CD14-positive monocyte (primary cell): ENCODE data around the gene ADAMTS15. TPM values are rescaled to one million over a fixed set of nuclear protein-coding genes. Genes with fewer than 3 reads are reported as not detected.

Experiments
- DNase-seq, 3 donors: peaks; one replicate each; pipeline ENCODE4 v3.0.0-alpha.2; 2011 to 2022
- H2AFZ ChIP-seq: 2 replicates; pipeline ENCODE4 v1.6.0; 2012; ENCODE audit warnings: mild to moderate bottlenecking, low read depth, low read length, inconsistent platforms; ENCODE audit not compliant: insufficient read depth, poor library complexity, severe bottlenecking
- H3K27ac ChIP-seq, 2 donors: 1 replicate in 1 of 2; 2 replicates in 1 of 2; pipeline ENCODE4 v1.5.1; 2012 to 2013; ENCODE audit warnings: low read length in 2 of 2, control low read depth in 1 of 2, inconsistent platforms in 1 of 2, low read depth in 1 of 2, mild to moderate bottlenecking in 1 of 2
- H3K27me3 ChIP-seq, 2 donors: one replicate each; pipeline versions ENCODE4 v1.6.0 to v1.6.1; 2011 to 2013; ENCODE audit warnings: low read length in 2 of 2; ENCODE audit not compliant: control insufficient read depth in 2 of 2, insufficient read depth in 2 of 2
- H3K36me3 ChIP-seq, 2 donors: replicated peaks in 1 of 2; 1 replicate in 1 of 2; 2 replicates in 1 of 2; pipeline versions ENCODE4 v1.5.1 to v1.6.1; 2012 to 2013; ENCODE audit warnings: low read length in 2 of 2, control low read depth in 1 of 2, inconsistent platforms in 1 of 2, mild to moderate bottlenecking in 1 of 2; ENCODE audit not compliant: insufficient read depth in 2 of 2, control insufficient read depth in 1 of 2
- H3K4me1 ChIP-seq, 2 donors: 1 replicate in 1 of 2; 2 replicates in 1 of 2; pipeline versions ENCODE4 v1.5.1 to v1.6.1; 2012 to 2013; ENCODE audit warnings: low read length in 2 of 2, control low read depth in 1 of 2, inconsistent platforms in 1 of 2, mild to moderate bottlenecking in 1 of 2, moderate library complexity in 1 of 2; ENCODE audit not compliant: insufficient read depth in 2 of 2, control insufficient read depth in 1 of 2
- H3K4me2 ChIP-seq: replicated peaks from 2 replicates; pipeline ENCODE3; 2012; ENCODE audit warnings: low read length, moderate library complexity, mild to moderate bottlenecking; ENCODE audit not compliant: poor library complexity, severe bottlenecking; ENCODE audit errors: extremely low read depth
- H3K4me3 ChIP-seq, 3 experiments: fragments of 200-600 bp in 1 of 3; sonication (generic) in 1 of 3; replicated peaks in 1 of 3; 1 replicate in 2 of 3; 2 replicates in 1 of 3; pipeline ENCODE4 v1.5.1; 2011 to 2013; ENCODE audit warnings: low read length in 3 of 3, mild to moderate bottlenecking in 3 of 3, control low read depth in 2 of 3, low read depth in 2 of 3, inconsistent platforms in 1 of 3, moderate library complexity in 1 of 3
- H3K79me2 ChIP-seq: 2 replicates; pipeline ENCODE4 v1.6.0; 2012; ENCODE audit warnings: mild to moderate bottlenecking, control low read depth, inconsistent platforms, low read length, moderate library complexity; ENCODE audit not compliant: insufficient read depth
- H3K9ac ChIP-seq: 2 replicates; pipeline ENCODE4 v1.6.0; 2017; ENCODE audit warnings: low read length, mild to moderate bottlenecking; ENCODE audit not compliant: insufficient read depth, poor library complexity, severe bottlenecking
- H3K9me3 ChIP-seq, 2 donors: replicated peaks in 1 of 2; 1 replicate in 1 of 2; 2 replicates in 1 of 2; pipeline versions ENCODE4 v1.5.1 to v1.6.1; 2012 to 2013; ENCODE audit warnings: low read length in 2 of 2, control low read depth in 1 of 2; ENCODE audit not compliant: control insufficient read depth in 1 of 2, insufficient read depth in 1 of 2
- H4K20me1 ChIP-seq: 2 replicates; pipeline ENCODE4 v1.6.0; 2012; ENCODE audit warnings: mild to moderate bottlenecking, low read length, control low read depth, moderate library complexity; ENCODE audit not compliant: insufficient read depth
- H3K27ac Mint-ChIP-seq, 7 donors: one replicate each; pipeline ENCODE4 v1.8.0; 2020; ENCODE audit warnings: mild to moderate bottlenecking in 7 of 7, mixed read lengths in 7 of 7, moderate library complexity in 6 of 7, inconsistent platforms in 2 of 7
- H3K27me3 Mint-ChIP-seq, 3 donors: one replicate each; pipeline ENCODE4 v1.8.0; 2021 to 2022; ENCODE audit warnings: low read depth in 3 of 3, mild to moderate bottlenecking in 3 of 3, mixed read lengths in 3 of 3, moderate library complexity in 3 of 3, inconsistent platforms in 1 of 3
- H3K36me3 Mint-ChIP-seq, 2 donors: one replicate each; pipeline ENCODE4 v1.8.0; 2020; ENCODE audit warnings: mixed read lengths in 2 of 2, inconsistent platforms in 1 of 2, mild to moderate bottlenecking in 1 of 2
- H3K4me1 Mint-ChIP-seq: one replicate; pipeline ENCODE4 v1.8.0; 2020; ENCODE audit warnings: mild to moderate bottlenecking, mixed read lengths
- H3K4me3 Mint-ChIP-seq, 2 donors: one replicate each; pipeline ENCODE4 v1.8.0; 2020; ENCODE audit warnings: mild to moderate bottlenecking in 2 of 2, mixed read lengths in 2 of 2, moderate library complexity in 1 of 2
- H3K9me3 Mint-ChIP-seq, 7 donors: one replicate each; pipeline ENCODE4 v1.8.0; 2020 to 2022; ENCODE audit warnings: mixed read lengths in 7 of 7, mild to moderate bottlenecking in 6 of 7, moderate library complexity in 6 of 7, inconsistent platforms in 2 of 7
- CTCF ChIP-seq: fragments of 200-600 bp; IDR thresholded peaks from one replicate; pipeline ENCODE4 v1.8.0; 2022; ENCODE audit warnings: antibody characterized with exemption, mild to moderate bottlenecking
- WGBS: methylation state at CpG from one replicate; pipeline ENCODE4 v1.1.5; 2013; ENCODE audit warnings: missing lambda C conversion rate; ENCODE audit not compliant: insufficient coverage; 5-methylcytosine and 5-hydroxymethylcytosine counted together
- intact Hi-C, 2 donors: fragments of 100-400 bp; cut with micrococcal nuclease; formaldehyde crosslinking; loops; one replicate each; pipeline versions ENCODE4 v1.15.0 to v1.15.1; 2023
- polyA plus RNA-seq, 3 donors: library from polyadenylated mRNA; depleted of rRNA in 1 of 3; unstranded in 2 of 3; stranded (reverse) in 1 of 3; fragments of 300-500 nt in 2 of 3; fragments of >200 nt in 1 of 3; fragmentation: Illumina TruSeq in 2 of 3; gene quantifications; 1 replicate in 2 of 3; 2 replicates in 1 of 3; pipeline ENCODE4 v1.2.3, GENCODE V29; 2012 to 2021

Gene ADAMTS15
- polyA plus RNA-seq, 3 donors = not detected

- Mint-ChIP-seq H3K4me3 (no peak overlapping the region), H3K9me3 (no peaks in the 10 kb centered on the region), H3K27ac (peak overlapping the region in 1 of 7 donors; percentile 2), H3K4me1 (no peaks in the 10 kb centered on the region), H3K36me3 (no peaks in the 10 kb centered on the region), H3K27me3 (peaks cover 0 to 1% (median 0%) of the 10 kb centered on the region in 3 donors)
- Histone ChIP-seq H3K79me2 (no peaks in the 10 kb centered on the region), H3K9ac (no peak overlapping the region), H3K36me3 (no peaks in the 10 kb centered on the region), H3K4me1 (no peaks in the 10 kb centered on the region), H4K20me1 (no peaks in the 10 kb centered on the region), H3K27ac (no peak overlapping the region), H3K27me3 (no peaks in the 10 kb centered on the region), H3K4me2 (no peak overlapping the region), H3K9me3 (no peaks in the 10 kb centered on the region), H3K4me3 (no peak overlapping the region), H2AFZ (no peak overlapping the region)
- TF ChIP-seq CTCF = no peak
- 94% methylated on average over 9 of the region's 12 CpGs for WGBS
- intact Hi-C loops = no loop called here
- no peak for DNase-seq
Observed at GRCh38 chr11:130476200-130476921, 27.9 kb downstream of the ADAMTS15 start.

- H3K27me3 ChIP-seq = no peaks in the 10 kb centered on the region
- no peak overlapping the region for H2AFZ ChIP-seq
- H3K4me2 ChIP-seq = no peak overlapping the region
- intact Hi-C loops = no loop called here
- H3K4me3 ChIP-seq = no peak overlapping the region
- no peak for TF ChIP-seq CTCF
- H3K27ac ChIP-seq = no peak overlapping the region
- no peak for DNase-seq
- H3K36me3 ChIP-seq = no peaks in the 10 kb centered on the region
- H3K27ac Mint-ChIP-seq = peak overlapping the region in 1 of 7 donors; percentile 2
- no peak overlapping the region for H3K4me3 Mint-ChIP-seq
- H3K79me2 ChIP-seq = no peaks in the 10 kb centered on the region
- no peaks in the 10 kb centered on the region for H3K9me3 ChIP-seq
- H3K4me1 Mint-ChIP-seq = no peaks in the 10 kb centered on the region
- H4K20me1 ChIP-seq = no peaks in the 10 kb centered on the region
- no peaks in the 10 kb centered on the region for H3K36me3 Mint-ChIP-seq
- no peak overlapping the region for H3K9ac ChIP-seq
- peaks cover 0 to 1% (median 0%) of the 10 kb centered on the region in 3 donors for H3K27me3 Mint-ChIP-seq
- H3K4me1 ChIP-seq = no peaks in the 10 kb centered on the region
- 91% methylated on average over 11 of the region's 16 CpGs for WGBS
- H3K9me3 Mint-ChIP-seq = no peaks in the 10 kb centered on the region
Observed at GRCh38 chr11:130476922-130477491, 28.6 kb downstream of the ADAMTS15 start.
